Ectodermal cell (in vitro differentiated cells): ENCODE measurements around the gene RPS3A. TPM values are rescaled to one million over a fixed set of nuclear protein-coding genes. Genes with fewer than 3 reads are reported as not detected.
"Not testable (repeated sequence)": the region's sequence is repeated elsewhere in the genome, so short reads cannot be mapped to it uniquely, and the experiment has no call there.

Experiments used
- H3K27ac ChIP-seq: 2 replicates; pipeline ENCODE4 v1.7.0; 2013; ENCODE audit warnings: mild to moderate bottlenecking, low read depth, low read length; ENCODE audit not compliant: insufficient read depth, poor library complexity, severe bottlenecking
- H3K27me3 ChIP-seq: 2 replicates; pipeline ENCODE4 v1.7.0; 2013; ENCODE audit warnings: mild to moderate bottlenecking, low read length; ENCODE audit not compliant: insufficient read depth, control insufficient read depth, poor library complexity, severe bottlenecking
- H3K36me3 ChIP-seq: one replicate; pipeline ENCODE4 v1.7.0; 2013; ENCODE audit warnings: low read length; ENCODE audit not compliant: control insufficient read depth, insufficient read depth
- H3K4me1 ChIP-seq: one replicate; pipeline ENCODE4 v1.7.0; 2013; ENCODE audit warnings: low read length; ENCODE audit not compliant: control insufficient read depth, insufficient read depth
- H3K4me3 ChIP-seq: 2 replicates; pipeline ENCODE4 v1.7.0; 2013; ENCODE audit warnings: low read depth, low read length, control low read depth; ENCODE audit not compliant: insufficient read depth
- H3K9me3 ChIP-seq: 2 replicates; pipeline ENCODE4 v1.7.0; 2013; ENCODE audit warnings: mild to moderate bottlenecking, low read length, moderate library complexity; ENCODE audit not compliant: control insufficient read depth
- WGBS, 2 experiments: methylation state at CpG; one replicate each; pipeline ENCODE4 v1.1.7; 2013; ENCODE audit warnings: missing lambda C conversion rate in 2 of 2; 5-methylcytosine and 5-hydroxymethylcytosine counted together
- polyA plus RNA-seq, 4 experiments: library from polyadenylated mRNA; stranded (reverse); fragments of 50-300 nt; gene quantifications; one replicate each; pipeline ENCODE4 v1.2.3, GENCODE V29; 2013

The RPS3A gene
- polyA plus RNA-seq (2013, experiment 1 of 4), result 3,563 TPM
- 3,261 TPM for polyA plus RNA-seq (2013, experiment 2 of 4)
- polyA plus RNA-seq (2013, experiment 3 of 4), result 4,043 TPM
- 4,409 TPM for polyA plus RNA-seq (2013, experiment 4 of 4)

- WGBS, 2 experiments, result 2% methylated on average over 69 of the region's 69 CpGs
- Histone ChIP-seq H3K9me3 (no peaks in the 10 kb centered on the region), H3K4me1 (peaks cover 5% of the 10 kb centered on the region), H3K27ac (peak within 1 kb of the TSS; percentile 96), H3K4me3 (peak within 1 kb of the TSS; percentile 91), H3K27me3 (no peaks in the 10 kb centered on the region), H3K36me3 (peaks cover 26% of the 10 kb centered on the region)
Observed at GRCh38 chr4:151099229-151099975, at the start of gene RPS3A. Gene RPS3A, plus strand, starts transcription at chr4:151099628. Its CDS starts 25 bp downstream, at chr4:151099653.

DNA sequence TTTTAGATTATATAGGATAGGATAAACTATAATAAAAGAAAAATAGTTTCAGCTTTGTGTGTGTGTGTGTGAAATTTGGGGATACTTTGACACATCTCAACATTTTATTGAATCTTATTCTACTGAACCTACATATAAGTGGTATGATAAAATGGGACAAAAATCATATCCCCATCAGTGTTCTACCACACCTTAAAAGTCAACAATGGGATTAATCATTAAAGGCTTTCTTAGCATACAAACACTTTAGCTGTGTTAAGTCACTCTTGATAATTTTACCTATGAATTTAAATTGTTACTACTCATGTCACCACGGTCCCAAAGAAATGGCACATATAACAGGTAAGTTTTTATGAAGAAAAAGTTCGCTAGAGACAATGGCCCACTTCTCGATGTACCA is 46.6 kb upstream of the RPS3A start:
- H3K4me1 ChIP-seq, result no peaks in the 10 kb centered on the region

DNA sequence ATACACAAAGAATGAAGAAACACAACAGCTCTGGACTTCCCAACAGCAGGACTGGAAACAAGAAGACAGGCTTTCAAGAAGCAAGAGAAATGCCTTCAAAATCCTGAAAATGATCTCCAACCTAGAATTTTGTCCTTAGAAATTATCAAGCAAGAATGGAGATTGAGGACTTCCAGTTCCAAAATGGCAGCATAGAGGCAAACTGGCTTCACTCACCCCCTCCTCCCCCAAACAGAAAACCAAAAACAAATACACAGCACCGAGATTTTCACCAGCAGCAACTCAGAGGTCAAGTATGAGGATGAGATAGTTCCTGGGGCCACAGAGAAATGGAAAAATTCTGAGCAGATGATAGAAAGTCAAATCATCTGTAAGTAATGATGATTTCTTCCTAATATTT is 43.9 kb upstream of the RPS3A start:
- Histone ChIP-seq H3K36me3 (no peaks in the 10 kb centered on the region), H3K27ac (no peak overlapping the region), H3K4me3 (no peak overlapping the region), H3K9me3 (no peaks in the 10 kb centered on the region), H3K4me1 (no peaks in the 10 kb centered on the region), H3K27me3 (no peaks in the 10 kb centered on the region)
- 67 to 71% methylated on average over 1 of the region's 1 CpG for WGBS, 2 experiments

More for the DNA sequence above, 46.6 kb upstream of the RPS3A start:
- Histone ChIP-seq H3K4me3 (no peak overlapping the region), H3K36me3 (no peaks in the 10 kb centered on the region), H3K27me3 (no peaks in the 10 kb centered on the region), H3K27ac (no peak overlapping the region), H3K9me3 (no peaks in the 10 kb centered on the region)
- 91 to 94% methylated on average over 3 of the region's 3 CpGs for WGBS, 2 experiments

GRCh38 chr4:151063143-151063542 is 36.3 kb upstream of the RPS3A start:
- not testable (repeated sequence) for H3K27me3 ChIP-seq, H3K4me3 ChIP-seq, H3K27ac ChIP-seq, H3K36me3 ChIP-seq, H3K9me3 ChIP-seq, H3K4me1 ChIP-seq
- 86 to 99% methylated on average over 3 of the region's 3 CpGs for WGBS, 2 experiments

GRCh38 chr4:151067316-151067970 is 32.0 kb upstream of the RPS3A start:
- Histone ChIP-seq H3K9me3 (no peaks in the 10 kb centered on the region), H3K4me3 (no peak overlapping the region), H3K4me1 (no peaks in the 10 kb centered on the region), H3K27me3 (no peaks in the 10 kb centered on the region), H3K36me3 (no peaks in the 10 kb centered on the region), H3K27ac (no peak overlapping the region)
- 92 to 94% methylated on average over 4 to 5 of the region's 5 CpGs for WGBS, 2 experiments

- Histone ChIP-seq H3K27me3 (no peaks in the 10 kb centered on the region), H3K27ac (no peak overlapping the region), H3K4me3 (no peak overlapping the region), H3K9me3 (no peaks in the 10 kb centered on the region), H3K4me1 (no peaks in the 10 kb centered on the region), H3K36me3 (no peaks in the 10 kb centered on the region)
Observed at GRCh38 chr4:151074416-151074916, 25.0 kb upstream of the RPS3A start.

GRCh38 chr4:151077978-151078377 is 21.4 kb upstream of the RPS3A start:
- not testable (repeated sequence) for H3K4me1 ChIP-seq, H3K9me3 ChIP-seq, H3K36me3 ChIP-seq, H3K27ac ChIP-seq, H3K4me3 ChIP-seq, H3K27me3 ChIP-seq
- 89 to 90% methylated on average over 2 of the region's 2 CpGs for WGBS, 2 experiments

DNA sequence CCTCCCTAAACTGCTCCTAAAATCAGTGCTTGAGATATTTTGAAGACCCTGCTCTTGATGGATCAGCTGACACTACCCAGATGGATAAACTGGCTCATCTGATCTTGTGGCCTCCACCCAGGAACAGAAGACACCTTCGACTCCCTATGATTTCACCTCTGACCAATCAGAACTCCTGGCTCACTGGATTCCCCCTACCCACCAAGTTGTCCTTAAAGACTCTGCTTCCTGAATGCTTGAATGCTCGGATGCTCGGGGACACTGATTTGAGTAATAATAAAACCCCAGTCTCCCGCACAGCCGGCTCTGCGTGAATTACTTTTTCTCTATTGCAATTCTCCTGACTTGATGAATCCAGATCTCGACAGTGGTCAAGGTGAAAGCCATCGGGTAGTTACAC is 12.0 kb upstream of the RPS3A start:
- H3K36me3 ChIP-seq, result no peaks in the 10 kb centered on the region
- no peaks in the 10 kb centered on the region for H3K4me1 ChIP-seq
- no peaks in the 10 kb centered on the region for H3K27me3 ChIP-seq
- H3K27ac ChIP-seq, result no peak overlapping the region
- H3K9me3 ChIP-seq, result no peaks in the 10 kb centered on the region
- WGBS, 2 experiments, result 80 to 84% methylated on average over 8 of the region's 8 CpGs
- H3K4me3 ChIP-seq, result no peak overlapping the region

GRCh38 chr4:151091047-151091446 is 8.4 kb upstream of the RPS3A start:
- 80 to 96% methylated on average over 2 of the region's 2 CpGs for WGBS, 2 experiments

GRCh38 chr4:151092488-151092887 is 6.9 kb upstream of the RPS3A start:
- H3K27ac ChIP-seq, result no peak overlapping the region
- 92 to 93% methylated on average over 3 of the region's 3 CpGs for WGBS, 2 experiments
- no peaks in the 10 kb centered on the region for H3K9me3 ChIP-seq
- no peaks in the 10 kb centered on the region for H3K36me3 ChIP-seq
- H3K27me3 ChIP-seq, result no peaks in the 10 kb centered on the region
- no peaks in the 10 kb centered on the region for H3K4me1 ChIP-seq
- H3K4me3 ChIP-seq, result no peak overlapping the region

More at GRCh38 chr4:151091047-151091446, 8.4 kb upstream of the RPS3A start:
- Histone ChIP-seq H3K4me1 (no peaks in the 10 kb centered on the region), H3K4me3 (no peak overlapping the region), H3K9me3 (no peaks in the 10 kb centered on the region), H3K27ac (no peak overlapping the region), H3K27me3 (no peaks in the 10 kb centered on the region), H3K36me3 (no peaks in the 10 kb centered on the region)
